Testis (tissue), 3 donors: ENCODE results near the gene DUSP2. TPM values are rescaled to one million over a fixed set of nuclear protein-coding genes. Genes with fewer than 3 reads are reported as not detected.

Experiments
- DNase-seq: peaks from one replicate; pipeline ENCODE4 v3.0.0-alpha.2; 2019
- H3K27ac ChIP-seq, 2 donors: fragments of 200-600 bp; sonication (generic); one replicate each; pipeline ENCODE4 v1.5.1; 2019
- H3K27me3 ChIP-seq: fragments of 200-600 bp; sonication (generic); one replicate; pipeline ENCODE4 v1.5.1; 2019
- H3K36me3 ChIP-seq: fragments of 200-600 bp; sonication (generic); one replicate; pipeline ENCODE4 v1.5.1; 2017; ENCODE audit warnings: low read depth; ENCODE audit errors: missing control alignments
- H3K4me1 ChIP-seq: fragments of 200-600 bp; sonication (generic); one replicate; pipeline ENCODE4 v1.5.1; 2019
- H3K4me3 ChIP-seq, 2 donors: fragments of 200-600 bp; sonication (generic); one replicate each; pipeline ENCODE4 v1.5.1; 2017 to 2019
- H3K9me3 ChIP-seq: fragments of 200-600 bp; sonication (generic); one replicate; pipeline ENCODE4 v1.5.1; 2017
- CTCF ChIP-seq, 3 experiments: fragments of 450-650 bp in 2 of 3; fragments of 200-600 bp in 1 of 3; sonication (generic) in 1 of 3; IDR thresholded peaks; one replicate each; pipeline ENCODE4 v1.5.1; 2016 to 2019; ENCODE audit warnings: antibody characterized with exemption in 3 of 3, mild to moderate bottlenecking in 2 of 3, moderate library complexity in 1 of 3
- POLR2A ChIP-seq: fragments of 450-650 bp; IDR thresholded peaks from one replicate; pipeline ENCODE4 v1.6.1; 2017; ENCODE audit warnings: antibody characterized with exemption, mild to moderate bottlenecking, moderate library complexity
- WGBS, 2 donors: methylation state at CpG; one replicate each; pipeline ENCODE4 v1.1.5; 2018; 5-methylcytosine and 5-hydroxymethylcytosine counted together
- intact Hi-C: fragments of 100-400 bp; cut with DNase I; formaldehyde crosslinking; loops from one replicate; pipeline ENCODE4 v1.15.1; 2023; ENCODE audit warnings: low total_unique reads
- polyA plus RNA-seq: library from polyadenylated mRNA; stranded (reverse); fragments of 350-450 nt; fragmentation: Illumina TruSeq; extraction: RNeasy Lipid Tissue Mini Kit (QIAGEN cat#74804); gene quantifications from one replicate; pipeline ENCODE4 v1.2.3, GENCODE V29; 2014; ENCODE audit warnings: low read depth, low replicate concordance; ENCODE audit not compliant: insufficient read depth
- total RNA-seq, 2 donors: library from RNA; depleted of rRNA; stranded (reverse); fragments of >200 nt; gene quantifications; one replicate each; pipeline ENCODE4 v1.2.3, GENCODE V29; 2016

Gene DUSP2
- total and polyA plus RNA-seq, 3 donors from 2014 or later, result 5.7 to 16.5 (median 6.3) TPM

- TF ChIP-seq CTCF (IDR thresholded peaks at IDR 0.05) (no peak), POLR2A (no peak)
- WGBS, 2 donors, result 83 to 84% methylated on average over 7 to 8 of the region's 8 CpGs
- Histone ChIP-seq H3K9me3 (no peaks in the 10 kb centered on the region), H3K27me3 (no peaks in the 10 kb centered on the region), H3K36me3 (no peaks in the 10 kb centered on the region), H3K4me3 (no peak overlapping the region), H3K4me1 (no peaks in the 10 kb centered on the region), H3K27ac (no peak overlapping the region)
- intact Hi-C loops, result no loop called here
- no peak for DNase-seq
Measured at GRCh38 chr2:96136129-96136720, 9.0 kb downstream of the DUSP2 start.

GRCh38 chr2:96135621-96136020 is 9.6 kb downstream of the DUSP2 start:
- H3K4me3 ChIP-seq, result no peak overlapping the region
- H3K27me3 ChIP-seq, result no peaks in the 10 kb centered on the region
- H3K4me1 ChIP-seq, result no peaks in the 10 kb centered on the region
- intact Hi-C loops, result no loop called here
- TF ChIP-seq POLR2A, result no peak
- TF ChIP-seq CTCF (IDR thresholded peaks at IDR 0.05), result no peak
- no peak overlapping the region for H3K27ac ChIP-seq
- DNase-seq, result no peak
- no peaks in the 10 kb centered on the region for H3K9me3 ChIP-seq
- 90 to 93% methylated on average over 4 to 5 of the region's 5 CpGs for WGBS, 2 donors
- H3K36me3 ChIP-seq, result no peaks in the 10 kb centered on the region

DNA sequence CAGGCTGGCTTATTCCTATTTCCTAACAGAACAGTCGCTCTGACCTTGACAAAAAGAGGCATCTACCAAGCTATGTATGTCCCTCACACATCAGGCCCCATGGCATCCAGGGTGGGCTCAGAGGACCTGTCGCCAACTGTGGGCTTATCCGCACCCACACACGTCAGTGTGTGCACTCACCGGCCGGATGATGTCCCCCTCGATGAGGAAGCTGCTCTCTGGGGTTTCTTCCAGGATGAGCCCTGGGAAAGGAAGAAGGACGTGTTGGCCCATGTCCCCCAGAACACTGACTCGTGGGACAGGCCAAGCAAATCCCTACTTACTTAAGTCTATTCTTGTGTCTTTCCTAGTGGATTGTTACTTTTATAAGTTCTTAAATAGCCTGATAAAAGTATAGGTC is 10.1 kb downstream of the DUSP2 start:
- Histone ChIP-seq H3K9me3 (no peaks in the 10 kb centered on the region), H3K27me3 (no peaks in the 10 kb centered on the region)
- no peak for TF ChIP-seq CTCF (IDR thresholded peaks at IDR 0.05)
- no peak for TF ChIP-seq POLR2A

DNA sequence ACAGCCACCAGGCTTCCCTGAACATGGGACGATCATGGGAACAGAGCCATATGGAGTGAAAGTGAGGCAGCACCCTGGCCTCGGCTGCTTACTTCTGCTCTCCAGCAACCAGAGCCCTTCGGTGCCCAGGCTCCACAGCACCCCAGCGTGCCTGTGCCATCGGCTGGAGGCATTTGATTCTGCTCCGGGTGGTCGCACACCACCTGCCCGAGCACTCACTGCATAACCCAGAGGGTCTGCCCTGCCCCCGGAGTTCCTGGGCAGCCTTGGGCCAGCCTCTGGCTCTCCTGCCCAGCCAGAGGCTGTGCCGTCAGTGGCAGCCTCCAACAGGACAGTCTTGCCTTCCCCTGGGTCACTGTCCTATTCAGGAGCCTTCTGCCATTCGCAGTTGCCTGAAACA is 10.8 kb downstream of the DUSP2 start:
- no peak for DNase-seq
- WGBS, 2 donors, result 86 to 91% methylated on average over 2 to 11 of the region's 11 CpGs
- intact Hi-C loops, result no loop called here
- Histone ChIP-seq H3K27me3 (no peaks in the 10 kb centered on the region), H3K27ac (no peak overlapping the region), H3K4me1 (no peaks in the 10 kb centered on the region), H3K36me3 (no peaks in the 10 kb centered on the region), H3K4me3 (no peak overlapping the region), H3K9me3 (no peaks in the 10 kb centered on the region)
- TF ChIP-seq POLR2A, result no peak
- no peak for TF ChIP-seq CTCF (IDR thresholded peaks at IDR 0.05)

More for the DNA sequence above, 10.1 kb downstream of the DUSP2 start:
- intact Hi-C loops, result no loop called here
- WGBS, 2 donors, result 91 to 92% methylated on average over 9 of the region's 9 CpGs
- Histone ChIP-seq H3K36me3 (no peaks in the 10 kb centered on the region), H3K4me3 (no peak overlapping the region), H3K27ac (no peak overlapping the region), H3K4me1 (no peaks in the 10 kb centered on the region)
- no peak for DNase-seq
